Effector CD4-positive, alpha-beta T cell (primary cell): ENCODE data around the gene EPHA4.
"Not testable (repeated sequence)": the region's sequence is repeated elsewhere in the genome, so short reads cannot be mapped to it uniquely, and the experiment has no call there.

Experiments used
- DNase-seq: peaks from one replicate; pipeline ENCODE4 v3.0.0-alpha.2; 2020

Gene EPHA4

GRCh38 chr2:221532641-221533040 is 39.5 kb downstream of the EPHA4 start:
- DNase-seq, result no peak

GRCh38 chr2:221530653-221531037 is 41.5 kb downstream of the EPHA4 start:
- no peak for DNase-seq

GRCh38 chr2:221529943-221530652 is 42.0 kb downstream of the EPHA4 start:
- no peak for DNase-seq

- DNase-seq, result no peak
These were observed 42.7 kb downstream of the EPHA4 start for GRCh38 chr2:221529177-221529942.

GRCh38 chr2:221527776-221528309 is 44.3 kb downstream of the EPHA4 start:
- DNase-seq, result peak; percentile 16

GRCh38 chr2:221524158-221524557 is 47.9 kb downstream of the EPHA4 start:
- no peak for DNase-seq

GRCh38 chr2:221521233-221521845 is 50.8 kb downstream of the EPHA4 start:
- no peak for DNase-seq

- DNase-seq, result no peak
These were observed 53.0 kb downstream of the EPHA4 start for GRCh38 chr2:221518935-221519625.

GRCh38 chr2:221518201-221518934 is 53.7 kb downstream of the EPHA4 start:
- peak; percentile 50 for DNase-seq

- DNase-seq, result peak; percentile 71
These were observed 54.4 kb downstream of the EPHA4 start for GRCh38 chr2:221517696-221518151.

GRCh38 chr2:221517146-221517695 is 54.9 kb downstream of the EPHA4 start:
- DNase-seq, result no peak

- no peak for DNase-seq
These were observed 56.2 kb downstream of the EPHA4 start for GRCh38 chr2:221515864-221516263.

GRCh38 chr2:221514305-221515040 is 57.6 kb downstream of the EPHA4 start:
- DNase-seq, result no peak

GRCh38 chr2:221513232-221513631 is 58.9 kb downstream of the EPHA4 start:
- DNase-seq, result no peak

- not testable (repeated sequence) for DNase-seq
These were observed 60.8 kb downstream of the EPHA4 start for GRCh38 chr2:221511325-221511724.

- DNase-seq, result no peak
These were observed 65.6 kb downstream of the EPHA4 start for GRCh38 chr2:221506469-221506868.

GRCh38 chr2:221505605-221506004 is 66.5 kb downstream of the EPHA4 start:
- no peak for DNase-seq

- no peak for DNase-seq
These were observed 67.2 kb downstream of the EPHA4 start for GRCh38 chr2:221504905-221505304.

- no peak for DNase-seq
These were observed 68.1 kb downstream of the EPHA4 start for GRCh38 chr2:221503965-221504364.

- DNase-seq, result no peak
These were observed 69.7 kb downstream of the EPHA4 start for GRCh38 chr2:221502270-221503010.
